Stimulated activated CD4-positive, alpha-beta T cell treated with anti-CD3 and anti-CD28 coated beads, TNF-alpha, amount 100 ng/mL, for 48 hours (primary cell): ENCODE results near the gene DROSHA.

Experiments
- DNase-seq, 3 donors: peaks; one replicate each; pipeline ENCODE4 v3.0.0-alpha.2; 2020; ENCODE audit warnings: low read depth in 3 of 3

The DROSHA gene

DNA sequence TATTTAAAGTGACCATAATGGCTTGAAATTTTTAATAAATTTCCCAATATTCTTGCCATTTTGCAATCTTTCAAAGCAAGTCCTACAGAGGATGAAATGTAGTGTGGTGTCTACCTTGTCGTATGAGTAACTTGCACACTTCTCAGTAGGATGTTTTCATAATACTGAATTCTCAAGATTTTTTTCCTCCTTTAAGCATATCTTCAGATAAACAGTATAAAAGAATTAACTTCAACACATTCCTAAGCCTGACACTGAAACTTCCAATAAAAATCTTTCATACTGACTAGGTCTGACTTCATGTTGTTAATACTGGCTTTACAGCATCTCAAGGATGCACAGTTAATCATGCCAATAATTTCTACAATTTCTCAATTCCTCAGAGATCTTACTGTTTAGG, 62.0 kb downstream of the DROSHA start:
- no peak for DNase-seq

- no peak for DNase-seq
Observed at GRCh38 chr5:31469466-31469865, 62.4 kb downstream of the DROSHA start.

- no peak for DNase-seq
Observed at GRCh38 chr5:31465291-31465690, 66.6 kb downstream of the DROSHA start.

DNA sequence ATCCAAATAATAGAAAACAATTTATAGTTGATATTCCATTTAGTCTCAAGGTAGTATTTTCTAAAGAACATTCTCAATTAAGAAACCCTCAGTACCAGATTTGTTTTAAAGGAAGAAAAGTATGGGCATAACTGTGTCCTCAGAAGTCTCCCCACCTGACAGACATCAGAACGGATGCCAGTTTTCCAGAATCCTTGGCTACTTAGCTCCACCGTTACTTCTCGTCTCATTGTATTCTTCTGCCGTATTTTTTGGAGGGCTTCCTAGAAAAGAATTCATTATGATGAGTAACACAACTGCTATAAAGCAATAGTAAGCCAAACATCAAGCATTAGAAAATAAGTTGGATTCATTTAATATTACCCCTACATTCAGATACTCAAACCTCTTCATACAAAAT, 67.8 kb downstream of the DROSHA start:
- no peak for DNase-seq

- DNase-seq = no peak
Observed at GRCh38 chr5:31463351-31463750, 68.5 kb downstream of the DROSHA start.

GRCh38 chr5:31459594-31459993, 72.3 kb downstream of the DROSHA start:
- no peak for DNase-seq

GRCh38 chr5:31455172-31455571, 76.7 kb downstream of the DROSHA start:
- no peak for DNase-seq

- no peak for DNase-seq
Observed at GRCh38 chr5:31453522-31453921, 78.4 kb downstream of the DROSHA start.

GRCh38 chr5:31452314-31452713, 79.6 kb downstream of the DROSHA start:
- DNase-seq = no peak

DNA sequence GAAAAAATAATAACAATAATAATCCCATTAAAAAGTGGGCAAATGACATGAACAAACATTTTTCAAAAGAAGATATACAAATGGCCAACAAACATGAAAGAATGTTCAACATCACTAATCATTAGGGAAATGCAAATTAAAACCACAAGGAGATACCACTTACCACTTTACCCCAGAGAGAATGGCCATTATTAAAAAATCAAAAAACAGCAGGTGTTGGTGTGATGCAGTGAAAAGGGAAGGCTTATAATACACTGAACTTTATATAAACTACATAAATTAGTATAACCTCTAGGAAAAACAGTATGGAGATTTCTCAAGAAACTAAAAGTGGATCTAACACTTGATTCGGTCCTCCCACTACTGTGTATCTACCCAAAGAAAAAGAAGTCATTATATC, 81.9 kb downstream of the DROSHA start:
- no peak for DNase-seq

DNA sequence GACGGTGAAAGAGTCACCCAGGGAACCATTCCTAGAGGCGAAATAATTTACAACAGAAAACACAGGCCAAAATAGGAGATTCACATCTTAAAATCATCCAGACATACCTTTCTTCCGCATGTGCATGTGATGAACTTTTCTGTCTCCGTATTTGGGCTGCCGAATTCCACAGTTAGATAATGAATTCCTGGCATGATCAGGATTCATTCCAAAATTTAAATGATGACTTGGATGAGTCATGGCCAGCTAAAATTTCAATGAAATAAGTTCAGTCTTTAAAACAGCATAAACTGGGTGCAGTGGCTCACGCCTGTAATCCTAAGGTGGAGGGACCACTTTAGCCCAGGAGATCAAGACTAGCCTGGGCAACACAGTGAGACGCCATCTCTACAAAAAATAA, 82.7 kb downstream of the DROSHA start:
- no peak for DNase-seq

DNA sequence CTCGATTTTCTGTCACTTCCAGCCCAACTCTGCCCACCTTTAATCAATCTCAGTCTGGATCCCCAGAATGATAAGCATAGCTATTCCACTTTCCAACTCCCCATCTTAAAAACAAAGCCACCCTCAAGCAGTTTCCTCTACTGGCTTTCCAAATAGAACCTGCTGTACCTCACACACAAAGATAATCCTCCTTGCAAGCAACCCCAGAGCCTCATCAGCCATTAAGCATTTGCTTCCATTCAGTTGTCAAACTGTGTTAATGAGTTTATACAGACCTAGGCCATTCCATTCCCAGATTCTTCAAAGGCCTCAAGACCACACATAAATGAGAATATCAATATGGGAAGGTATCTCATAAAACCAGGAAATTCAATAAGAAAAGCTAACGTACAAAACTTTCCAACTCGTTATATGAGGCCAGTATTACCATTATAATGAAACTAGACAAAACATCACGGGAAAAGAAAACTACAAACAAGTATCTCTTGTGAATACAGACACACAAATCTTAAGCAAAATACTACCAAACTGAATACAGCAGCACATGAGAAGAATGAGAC, 86.8 kb downstream of the DROSHA start:
- DNase-seq = no peak

- DNase-seq = no peak
Observed at GRCh38 chr5:31443572-31443971, 88.3 kb downstream of the DROSHA start.

GRCh38 chr5:31442058-31442745, 89.7 kb downstream of the DROSHA start:
- DNase-seq = no peak

GRCh38 chr5:31436851-31437250, 95.0 kb downstream of the DROSHA start:
- no peak for DNase-seq

DNA sequence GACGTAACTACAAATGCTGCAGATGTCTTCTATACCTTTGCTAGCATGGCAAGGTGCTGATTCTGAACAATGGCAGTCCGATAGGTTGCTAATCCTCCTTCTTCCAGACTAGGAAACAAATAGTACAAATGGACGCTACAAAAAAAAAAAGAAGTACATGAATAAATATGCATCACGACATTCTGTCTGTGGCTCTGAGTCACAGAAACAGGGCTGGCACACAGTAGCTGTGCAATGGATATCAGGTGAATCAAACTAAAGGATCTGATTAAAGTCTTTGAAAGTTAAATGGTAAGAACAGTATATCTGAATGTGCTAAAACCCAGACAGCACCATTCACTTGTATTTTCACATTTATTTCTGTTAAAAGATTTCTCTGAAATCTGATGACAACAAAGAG, 96.2 kb downstream of the DROSHA start:
- DNase-seq = no peak

DNA sequence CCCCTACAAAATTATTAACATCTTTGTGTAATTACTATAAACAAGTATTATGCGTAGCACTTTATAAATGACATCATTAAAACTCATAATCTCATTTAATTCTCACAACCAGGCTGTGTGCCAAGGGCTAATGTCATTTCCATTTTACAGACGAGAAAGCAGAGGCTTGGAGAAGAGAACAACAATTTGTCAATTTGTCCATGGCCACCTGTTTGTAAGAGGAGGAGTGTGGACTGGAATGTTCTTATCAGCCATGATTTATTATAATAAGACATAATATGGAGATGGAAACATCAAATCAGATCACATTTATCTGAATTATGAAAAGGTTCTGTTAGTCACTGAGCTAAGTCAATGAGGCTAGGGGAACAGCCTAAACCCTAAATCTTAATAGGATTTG, 97.0 kb downstream of the DROSHA start:
- no peak for DNase-seq

DNA sequence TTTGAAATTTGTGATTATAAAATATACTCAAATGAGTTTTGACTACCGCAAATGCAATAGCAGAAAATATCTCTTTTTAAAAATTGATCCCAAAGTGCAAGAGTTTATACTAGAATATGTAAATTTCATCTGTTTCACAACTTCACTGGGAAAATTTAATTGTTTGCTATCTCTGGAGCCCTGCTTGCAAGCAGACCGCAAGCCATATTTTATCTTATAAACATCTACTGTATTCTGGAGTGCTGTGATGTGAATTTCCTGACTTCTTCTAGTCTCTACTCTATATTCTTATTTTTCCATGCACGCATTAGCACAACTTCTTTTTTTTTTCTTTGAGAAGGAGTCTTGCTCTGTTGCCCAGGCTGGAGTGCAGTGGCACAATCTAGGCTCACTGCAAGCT, 98.7 kb downstream of the DROSHA start:
- no peak for DNase-seq

DNA sequence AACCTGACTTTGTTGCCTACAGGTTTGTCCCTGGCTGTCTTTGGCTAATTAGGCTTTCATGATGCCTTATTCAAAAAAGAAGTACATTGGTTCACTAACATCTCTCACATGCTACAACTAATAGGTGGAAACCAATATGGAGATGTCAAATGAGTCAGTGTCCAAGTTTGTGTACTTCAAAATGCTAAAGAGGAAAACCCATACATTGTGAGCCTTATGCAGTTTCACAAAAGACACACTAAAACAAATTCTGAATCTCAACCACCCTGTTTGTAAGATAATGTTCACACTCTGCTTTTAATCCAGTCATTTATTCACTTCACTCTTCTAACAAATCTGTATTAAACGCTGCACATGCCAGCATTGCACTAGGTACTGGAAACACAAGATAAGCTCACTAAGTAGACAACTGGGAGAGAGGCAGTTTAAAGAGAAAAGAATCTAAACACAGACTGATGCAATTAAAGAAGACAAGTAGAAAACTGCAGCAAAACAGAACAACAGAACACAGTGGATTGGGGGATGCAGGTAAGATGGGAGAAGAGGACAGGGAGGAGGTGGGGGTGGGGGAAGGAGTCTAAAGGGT, 104.1 kb downstream of the DROSHA start:
- no peak for DNase-seq

DNA sequence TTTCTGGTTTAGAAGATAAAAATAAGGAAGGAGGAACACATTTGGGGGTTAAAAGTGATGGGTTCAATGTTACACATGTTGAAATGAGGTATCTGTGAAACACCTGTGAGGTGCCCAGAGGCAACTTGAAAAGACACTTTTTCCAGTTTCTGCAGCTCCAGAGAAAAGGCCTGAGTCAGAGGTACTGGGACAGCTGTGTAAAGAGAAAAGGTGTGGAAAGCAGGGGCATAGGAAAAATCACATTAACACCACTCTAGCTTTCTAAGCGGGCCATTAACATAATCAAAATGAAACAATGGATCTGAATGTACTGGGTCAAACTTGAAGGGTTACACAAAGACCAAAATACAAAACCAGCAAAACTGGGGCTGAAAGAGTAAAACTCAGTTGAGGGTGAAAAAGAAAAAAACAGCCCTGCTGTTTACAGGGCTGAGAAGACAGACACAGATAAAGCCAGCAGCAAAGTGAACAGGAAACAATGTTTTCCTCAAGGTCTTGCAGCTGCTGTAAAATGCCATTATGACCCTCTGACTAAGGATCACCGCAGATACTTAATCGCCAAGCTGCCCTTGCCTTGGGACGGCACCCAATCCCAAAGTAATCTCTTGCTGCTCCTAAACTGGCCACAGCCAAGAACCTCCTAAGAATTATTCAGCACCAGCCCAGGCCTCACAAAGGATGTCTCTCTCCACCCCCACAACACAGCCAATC, 104.7 kb downstream of the DROSHA start:
- DNase-seq = no peak

GRCh38 chr5:31421806-31422586, 109.9 kb downstream of the DROSHA start:
- DNase-seq = no peak

GRCh38 chr5:31417512-31417911, 114.4 kb downstream of the DROSHA start:
- DNase-seq = no peak
